Common myeloid progenitor, CD34-positive (primary cell): ENCODE results near the gene HOXA6.

ENCODE experiments used
- CTCF ChIA-PET: fragments of 350-600 bp; sonication (Branson Sonifier 250); formaldehyde crosslinking; loops from one replicate; lab custom pipeline; 2021; ENCODE audit warnings: antibody characterized with exemption; lab: Charles Lee
- POLR2A ChIA-PET: fragments of 350-600 bp; sonication (Branson Sonifier 250); formaldehyde crosslinking; loops from one replicate; lab custom pipeline; 2021; ENCODE audit warnings: antibody characterized with exemption; lab: Charles Lee
- DNase-seq, 3 donors: peaks; one replicate each; pipeline versions ENCODE4 v3.0.0 to v3.0.0-alpha.2; 2013
- H3K27ac ChIP-seq, 2 experiments: 1 replicate in 1 of 2; 2 replicates in 1 of 2; pipeline ENCODE4 v1.7.0; 2013; ENCODE audit warnings: inconsistent platforms in 2 of 2, low read length in 2 of 2, mild to moderate bottlenecking in 2 of 2, low read depth in 1 of 2, moderate library complexity in 1 of 2; ENCODE audit not compliant: severe bottlenecking in 2 of 2, insufficient read depth in 1 of 2, poor library complexity in 1 of 2
- H3K27me3 ChIP-seq, 5 experiments: replicated peaks in 2 of 5; 1 replicate in 3 of 5; 2 replicates in 2 of 5; pipeline versions ENCODE4 v1.6.1 to v1.7.0; 2013; ENCODE audit warnings: low read length in 4 of 5, mild to moderate bottlenecking in 2 of 5, moderate library complexity in 2 of 5, inconsistent platforms in 1 of 5; ENCODE audit not compliant: insufficient read depth in 5 of 5, control insufficient read depth in 4 of 5
- H3K36me3 ChIP-seq, 4 experiments: 1 replicate in 2 of 4; 2 replicates in 2 of 4; pipeline versions ENCODE4 v1.6.1 to v1.7.0; 2013; ENCODE audit warnings: low read length in 3 of 4, control low read depth in 1 of 4, mild to moderate bottlenecking in 1 of 4; ENCODE audit not compliant: control insufficient read depth in 4 of 4, insufficient read depth in 4 of 4
- H3K4me1 ChIP-seq, 4 experiments: 1 replicate in 3 of 4; 2 replicates in 1 of 4; pipeline versions ENCODE4 v1.6.1 to v1.7.1; 2013; ENCODE audit warnings: low read length in 3 of 4, mild to moderate bottlenecking in 3 of 4, control low read depth in 1 of 4, inconsistent platforms in 1 of 4, moderate library complexity in 1 of 4; ENCODE audit not compliant: control insufficient read depth in 4 of 4, insufficient read depth in 4 of 4; ENCODE audit errors: control extremely low read depth in 1 of 4
- H3K4me3 ChIP-seq, 7 experiments: 1 replicate in 4 of 7; 2 replicates in 3 of 7; pipeline versions ENCODE4 v1.5.1 to v1.7.0; 2013; ENCODE audit warnings: mild to moderate bottlenecking in 7 of 7, low read length in 6 of 7, moderate library complexity in 6 of 7, inconsistent platforms in 2 of 7, low read depth in 2 of 7, control low read depth in 1 of 7; ENCODE audit not compliant: insufficient read depth in 4 of 7, control insufficient read depth in 1 of 7; ENCODE audit errors: extremely low read depth in 1 of 7
- H3K9me3 ChIP-seq, 5 experiments: 1 replicate in 4 of 5; 2 replicates in 1 of 5; pipeline versions ENCODE4 v1.6.1 to v1.7.1; 2013; ENCODE audit warnings: low read length in 4 of 5, mild to moderate bottlenecking in 2 of 5, inconsistent platforms in 1 of 5, low read depth in 1 of 5, moderate library complexity in 1 of 5; ENCODE audit not compliant: control insufficient read depth in 4 of 5, insufficient read depth in 2 of 5; ENCODE audit errors: control extremely low read depth in 1 of 5
- WGBS: methylation state at CpG from one replicate; pipeline ENCODE4 v1.1.5; 2013; ENCODE audit not compliant: insufficient coverage; 5-methylcytosine and 5-hydroxymethylcytosine counted together

Gene HOXA6

DNA sequence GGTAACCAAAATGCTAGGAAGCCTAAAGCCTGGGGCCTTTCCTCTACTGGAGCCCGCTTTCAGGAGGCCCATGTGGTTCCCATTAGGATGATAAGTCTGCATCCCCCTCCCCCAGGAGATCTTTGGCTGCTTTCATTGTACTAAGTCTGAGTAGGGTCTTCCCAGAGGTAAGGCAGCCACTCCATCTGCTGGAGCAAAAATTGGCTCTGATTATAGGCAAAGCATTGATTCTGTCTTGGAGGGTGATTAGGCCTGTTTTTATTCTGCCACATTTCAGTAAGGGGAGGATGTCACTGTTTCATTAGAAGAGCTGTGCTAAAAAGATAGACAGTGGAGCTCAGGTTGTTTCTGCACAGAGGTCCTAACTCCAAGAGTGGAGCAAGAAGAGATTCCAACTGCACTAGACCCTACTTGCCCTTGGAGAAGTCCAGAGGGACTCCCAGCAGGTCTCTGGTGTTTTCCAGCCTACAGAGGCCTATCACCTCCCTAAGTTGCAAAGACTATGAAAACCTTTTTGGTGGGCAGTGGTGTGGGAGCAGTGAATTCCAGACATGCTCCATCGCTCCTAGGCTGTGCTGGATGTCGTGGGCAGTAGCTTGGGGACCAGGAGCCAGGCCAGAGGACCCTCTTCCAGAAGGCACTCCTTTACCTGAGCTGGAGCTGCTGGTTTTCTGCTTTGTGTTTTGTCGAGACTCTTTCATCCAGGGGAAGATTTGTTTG lies 37.9 kb downstream of the HOXA6 start:
- WGBS = 100% methylated on average over 4 of the region's 4 CpGs
- H3K4me3 ChIP-seq = no peak overlapping the region
- peaks cover 0 to 13% (median 1%) of the 10 kb centered on the region in 5 experiments for H3K27me3 ChIP-seq
- peaks cover 5 to 65% (median 45%) of the 10 kb centered on the region in 4 experiments for H3K36me3 ChIP-seq
- ChIA-PET POLR2A (no interaction called here), CTCF (interaction anchor here (1.8 kb wide), 1 partner anchor 255 kb away, joined by 3 read pairs; no protein-coding TSS in a partner anchor)
- H3K4me1 ChIP-seq = no peaks in the 10 kb centered on the region
- no peak overlapping the region for H3K27ac ChIP-seq
- no peak for DNase-seq
- no peaks in the 10 kb centered on the region for H3K9me3 ChIP-seq

DNA sequence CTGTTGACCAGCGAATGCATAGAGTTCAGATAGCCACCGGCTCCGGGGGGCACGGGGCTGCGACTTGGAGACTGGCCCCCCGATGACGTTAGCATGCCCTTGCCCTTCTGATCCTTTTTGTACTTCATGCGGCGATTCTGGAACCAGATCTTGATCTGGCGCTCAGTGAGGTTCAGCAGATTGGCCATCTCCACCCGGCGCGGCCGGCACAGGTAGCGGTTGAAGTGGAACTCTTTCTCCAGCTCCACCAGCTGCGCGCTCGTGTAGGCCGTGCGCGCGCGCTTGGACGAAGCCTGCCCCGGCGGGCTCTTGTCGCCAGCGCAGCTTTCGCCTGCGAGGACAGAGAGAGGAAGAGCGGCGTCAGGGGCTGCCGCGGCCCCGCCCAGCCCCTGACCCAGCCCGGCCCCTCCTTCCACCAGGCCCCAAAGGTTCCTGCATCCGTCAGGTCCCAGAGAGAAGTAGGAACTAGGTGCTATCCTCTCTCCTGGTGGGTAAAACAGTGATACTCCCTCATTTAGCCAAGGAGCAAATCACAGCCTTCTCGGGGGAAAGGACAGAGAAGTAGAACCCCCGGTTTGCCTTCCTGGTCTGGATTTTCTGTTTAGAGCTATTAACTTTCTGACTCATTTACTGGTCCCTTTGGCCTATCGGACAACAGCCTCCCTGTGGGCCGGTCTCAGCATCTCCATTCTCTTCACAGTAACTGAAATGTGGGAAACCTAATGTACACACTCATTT lies 39.0 kb downstream of the HOXA6 start:
- H3K36me3 ChIP-seq = peaks cover 5 to 62% (median 41%) of the 10 kb centered on the region in 4 experiments
- ChIA-PET CTCF (interaction anchor here (1.0 to 1.3 kb wide), 3 partner anchors 8 to 23 kb away, joined by 3 to 5 read pairs (median 3); partner anchors contain the start of gene HOXA4), POLR2A (no interaction called here)
- WGBS = 99% methylated on average over 41 of the region's 41 CpGs
- peaks cover 0 to 23% (median 8%) of the 10 kb centered on the region in 5 experiments for H3K27me3 ChIP-seq
- no peaks in the 10 kb centered on the region for H3K9me3 ChIP-seq
- no peak overlapping the region for H3K27ac ChIP-seq
- H3K4me1 ChIP-seq = peaks cover 0 to 3% (median 0%) of the 10 kb centered on the region in 4 experiments
- no peak for DNase-seq
- no peak overlapping the region for H3K4me3 ChIP-seq

- 97% methylated on average over 37 of the region's 47 CpGs for whole genome bisulfite sequencing
- no peak overlapping the region for H3K4me3 ChIP-seq
- ChIA-PET CTCF (interaction anchor here (1.0 to 1.3 kb wide), 3 partner anchors 9 to 24 kb away, joined by 3 to 5 read pairs (median 3); partner anchors contain the start of gene HOXA4), POLR2A (no interaction called here)
- DNase-seq = no peak
- H3K9me3 ChIP-seq = no peaks in the 10 kb centered on the region
- peaks cover 0 to 32% (median 15%) of the 10 kb centered on the region in 5 experiments for H3K27me3 ChIP-seq
- no peak overlapping the region for H3K27ac ChIP-seq
- peaks cover 5 to 54% (median 36%) of the 10 kb centered on the region in 4 experiments for H3K36me3 ChIP-seq
- peaks cover 0 to 11% (median 5%) of the 10 kb centered on the region in 4 experiments for H3K4me1 ChIP-seq
These were observed 39.9 kb downstream of the HOXA6 start for GRCh38 chr7:27107391-27108381.

GRCh38 chr7:27106901-27107240 lies 40.7 kb downstream of the HOXA6 start:
- over 99% methylated on average over 8 of the region's 14 CpGs for WGBS
- Histone ChIP-seq H3K4me1 (peaks cover 0 to 19% (median 11%) of the 10 kb centered on the region in 4 experiments), H3K4me3 (no peak overlapping the region), H3K27ac (no peak overlapping the region), H3K9me3 (no peaks in the 10 kb centered on the region), H3K36me3 (peaks cover 5 to 54% (median 36%) of the 10 kb centered on the region in 4 experiments), H3K27me3 (peaks cover 0 to 40% (median 17%) of the 10 kb centered on the region in 5 experiments)
- ChIA-PET CTCF (no interaction called here), POLR2A (no interaction called here)
- DNase-seq = no peak

- H3K9me3 ChIP-seq = no peaks in the 10 kb centered on the region
- CTCF ChIA-PET = interaction anchor here (0.6 to 2.4 kb wide), 3 partner anchors 10 to 251 kb away, joined by 3 to 10 read pairs (median 5); partner anchors contain the start of gene HOXA1
- peaks cover 3 to 45% (median 22%) of the 10 kb centered on the region in 5 experiments for H3K27me3 ChIP-seq
- POLR2A ChIA-PET = interaction anchor here (1.2 kb wide), 1 partner anchor 12 kb away, joined by 3 read pairs; no protein-coding TSS in a partner anchor
- no peak overlapping the region for H3K27ac ChIP-seq
- WGBS = 91% methylated on average over 25 of the region's 44 CpGs
- H3K4me3 ChIP-seq = no peak overlapping the region
- DNase-seq = no peak
- H3K36me3 ChIP-seq = peaks cover 4 to 51% (median 33%) of the 10 kb centered on the region in 4 experiments
- H3K4me1 ChIP-seq = peaks cover 0 to 19% (median 12%) of the 10 kb centered on the region in 4 experiments
These were observed 41.2 kb downstream of the HOXA6 start for GRCh38 chr7:27106181-27106900.
